DND-41 (cell line): Measurements from ENCODE around the gene HSPA1A.

Source experiments
- CTCF ChIP-seq: IDR thresholded peaks from 2 replicates; pipeline ENCODE4 v1.5.1; 2012; ENCODE audit warnings: borderline replicate concordance, low read length, moderate library complexity, mild to moderate bottlenecking; ENCODE audit not compliant: poor library complexity, severe bottlenecking; ENCODE audit errors: extremely low read depth
- EZH2 ChIP-seq: IDR thresholded peaks from 3 replicates; pipeline ENCODE4 v1.6.1; 2012; ENCODE audit warnings: borderline replicate concordance, low read depth, mild to moderate bottlenecking, moderate library complexity, low read length, inconsistent platforms; ENCODE audit not compliant: severe bottlenecking

GRCh38 chr6:31781244-31782125 is 33.9 kb upstream of the HSPA1A start:
- no peak for TF ChIP-seq CTCF
- TF ChIP-seq EZH2, result no peak
